PC-9 (cell line): ENCODE results near the gene KAT6B.

ENCODE experiments used
- CTCF ChIP-seq: fragments of 200-600 bp; sonication (generic); conservative IDR thresholded peaks from 2 replicates; pipeline ENCODE4 v1.6.1; 2017; ENCODE audit warnings: mixed run types, antibody characterized with exemption, mild to moderate bottlenecking, moderate library complexity
- EZH2 ChIP-seq: fragments of 200-600 bp; sonication (generic); IDR thresholded peaks from 2 replicates; pipeline ENCODE4 v1.8.0; 2017; ENCODE audit warnings: antibody characterized with exemption, low read depth

- no peak for TF ChIP-seq EZH2
- TF ChIP-seq CTCF: no peak
These were observed 12.8 kb upstream of the KAT6B start for GRCh38 chr10:74813381-74814259.
